HG03442 (cell line): ENCODE measurements around the gene KSR2.
"Not testable (repeated sequence)": the region's sequence is repeated elsewhere in the genome, so short reads cannot be mapped to it uniquely, and the experiment has no call there.

Experiments used
- ATAC-seq: cut with Tn5 transposase; IDR thresholded peaks from one replicate; pipeline ENCODE4 v1.9.1; 2021; ENCODE audit warnings: mild to moderate bottlenecking, moderate library complexity; ENCODE audit not compliant: unreplicated experiment

The KSR2 gene

DNA sequence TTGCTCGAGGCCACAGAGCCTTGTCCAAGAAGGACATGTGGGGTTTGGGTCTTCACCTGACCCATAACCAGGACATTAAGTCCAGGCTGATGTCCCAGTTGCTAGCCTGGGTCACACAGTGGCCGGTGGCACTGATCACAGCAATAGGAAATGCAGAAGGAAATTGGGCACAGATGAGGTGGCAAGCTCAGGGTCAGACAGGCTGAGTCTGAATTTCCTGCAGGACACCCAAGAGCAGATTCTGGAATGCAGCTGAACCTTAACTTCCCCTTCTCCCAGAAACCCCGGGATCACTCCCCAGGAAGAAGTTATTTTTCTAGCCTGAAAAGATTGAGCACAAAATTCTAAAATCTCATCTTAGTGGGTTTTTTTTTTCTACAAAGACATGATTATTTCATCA is 199.9 kb downstream of the KSR2 start:
- ATAC-seq: no peak

DNA sequence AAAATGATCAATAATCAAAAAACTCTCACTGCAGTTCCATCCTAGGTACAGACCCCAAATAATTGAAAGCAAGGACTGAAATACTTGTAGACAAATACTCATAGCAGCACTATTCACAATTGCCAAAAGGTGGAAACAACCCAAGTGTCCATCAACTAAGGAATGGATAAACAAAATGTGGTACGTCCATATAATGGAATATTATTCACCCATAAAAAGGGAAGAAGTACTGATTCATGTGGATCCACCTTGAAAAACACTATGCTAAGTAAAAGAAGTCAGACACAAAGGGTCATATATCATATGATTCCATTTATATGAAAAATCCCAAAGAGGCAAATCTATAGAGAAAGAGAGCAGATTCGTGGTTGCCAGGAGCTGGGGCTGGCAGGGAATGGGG is 202.8 kb downstream of the KSR2 start:
- ATAC-seq: no peak

DNA sequence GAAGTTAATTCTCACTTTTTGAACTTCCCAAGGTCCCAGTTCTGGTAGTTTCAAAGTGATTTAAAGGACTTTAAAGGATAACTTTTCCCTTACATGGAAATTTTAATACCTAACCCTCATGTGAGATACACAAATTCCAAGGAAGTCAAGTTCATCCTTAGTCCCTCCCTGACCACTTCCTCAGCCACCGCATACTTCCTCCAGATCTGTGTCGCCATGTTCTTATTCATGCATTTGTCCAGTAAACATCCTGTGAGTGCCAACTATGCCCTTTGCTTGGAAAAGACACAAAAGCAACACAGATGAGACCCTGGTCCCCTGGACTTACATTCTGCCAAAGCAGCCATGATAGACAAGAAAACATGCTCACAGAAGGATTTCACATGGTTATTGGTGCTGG is 206.6 kb downstream of the KSR2 start:
- no peak for ATAC-seq

DNA sequence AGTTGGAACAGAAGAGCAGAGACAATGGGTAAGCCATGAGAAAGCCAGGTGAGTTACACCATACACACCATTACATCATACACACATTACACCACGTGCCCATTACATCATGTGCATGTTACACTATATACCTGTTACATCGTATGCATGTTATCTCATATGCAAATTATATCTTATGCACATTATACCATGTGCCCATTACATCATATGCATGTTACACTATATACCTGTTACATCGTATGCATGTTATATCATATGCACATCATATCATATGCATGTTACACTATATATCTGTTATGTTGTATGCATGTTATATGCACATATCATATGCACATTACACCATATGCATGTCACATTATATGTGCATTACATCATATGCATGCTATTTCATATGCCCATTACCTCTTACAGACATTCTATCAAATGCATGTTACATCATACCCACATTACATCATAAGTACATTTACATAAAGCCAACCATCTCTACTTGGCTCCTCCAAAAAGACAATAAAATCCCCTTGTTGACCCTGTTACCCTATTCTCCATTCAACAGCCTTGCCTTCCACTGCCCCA is 207.2 kb downstream of the KSR2 start:
- ATAC-seq: no peak

DNA sequence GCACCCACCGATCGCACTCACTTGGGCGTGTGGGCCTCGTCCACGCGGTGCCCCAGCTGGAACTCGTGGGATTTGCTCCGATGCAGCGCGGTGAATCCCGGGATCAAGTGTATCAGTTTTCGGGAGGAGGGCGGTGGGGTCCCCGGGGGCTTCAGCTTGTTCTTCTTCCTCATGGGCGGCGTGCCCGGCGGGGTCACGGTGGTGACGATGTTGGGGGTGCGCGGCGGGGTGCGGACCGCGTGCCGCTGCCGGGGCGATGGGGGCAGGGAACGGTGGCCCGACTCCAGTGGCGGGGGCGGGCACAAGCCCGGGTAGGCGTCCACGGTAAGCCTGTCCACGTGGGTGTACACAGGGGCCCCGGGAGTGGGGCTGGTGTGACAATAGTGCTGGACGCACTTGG is 207.8 kb downstream of the KSR2 start:
- no peak for ATAC-seq

DNA sequence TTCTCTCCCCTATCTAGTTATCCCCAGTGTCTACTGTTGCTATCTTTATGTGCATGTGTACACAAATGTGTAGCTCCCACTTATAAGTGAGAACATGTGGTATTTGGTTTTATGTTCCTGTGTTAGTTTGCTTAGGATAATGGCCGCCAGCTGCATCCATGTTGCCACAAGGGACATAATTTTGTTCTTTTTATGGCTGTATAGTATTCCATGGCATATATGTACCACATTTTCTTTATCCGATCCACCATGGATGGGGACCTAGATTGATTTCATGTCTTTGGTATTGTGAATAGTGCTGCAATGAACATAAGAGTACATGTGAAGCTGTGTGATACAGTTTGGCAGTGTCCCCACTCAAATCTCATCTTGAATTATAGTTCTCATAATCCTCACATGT is 218.1 kb downstream of the KSR2 start:
- ATAC-seq: no peak

DNA sequence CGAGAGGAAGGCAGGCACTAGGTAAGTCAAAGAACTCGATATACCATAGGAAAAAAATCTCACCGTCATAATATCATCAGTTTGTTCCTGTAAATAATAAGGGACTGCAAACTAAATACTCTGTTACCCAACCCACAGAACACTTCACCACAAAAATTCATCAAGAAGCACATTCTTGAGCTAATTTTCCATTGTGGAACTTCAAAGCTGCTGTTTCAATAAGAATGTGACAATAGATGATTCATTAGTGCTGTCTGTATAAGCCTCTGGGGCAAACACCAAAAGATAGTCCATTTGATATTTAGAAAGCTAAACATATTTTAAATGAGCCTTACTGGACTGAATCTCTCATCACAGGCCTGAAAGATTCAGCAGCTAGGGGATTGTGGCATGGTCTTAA is 219.4 kb downstream of the KSR2 start:
- ATAC-seq: no peak

DNA sequence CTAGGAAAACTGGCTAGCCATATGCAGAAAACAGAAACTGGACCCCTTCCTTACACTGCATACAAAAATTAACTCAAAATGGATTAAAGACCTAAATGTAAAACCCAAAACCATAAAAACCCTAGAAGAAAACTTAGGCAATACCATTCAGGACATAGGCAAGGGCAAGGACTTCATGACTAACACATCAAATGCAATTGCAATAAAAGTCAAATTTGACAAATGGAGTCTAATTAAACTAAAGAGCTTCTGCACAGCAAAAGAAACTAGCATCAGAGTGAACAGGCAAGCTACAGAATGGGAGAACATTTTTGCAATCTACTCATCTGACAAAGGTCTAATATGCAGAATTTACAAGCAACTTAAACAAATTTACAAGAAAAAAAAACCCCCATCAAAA is 222.4 kb downstream of the KSR2 start:
- ATAC-seq: not testable (repeated sequence)

DNA sequence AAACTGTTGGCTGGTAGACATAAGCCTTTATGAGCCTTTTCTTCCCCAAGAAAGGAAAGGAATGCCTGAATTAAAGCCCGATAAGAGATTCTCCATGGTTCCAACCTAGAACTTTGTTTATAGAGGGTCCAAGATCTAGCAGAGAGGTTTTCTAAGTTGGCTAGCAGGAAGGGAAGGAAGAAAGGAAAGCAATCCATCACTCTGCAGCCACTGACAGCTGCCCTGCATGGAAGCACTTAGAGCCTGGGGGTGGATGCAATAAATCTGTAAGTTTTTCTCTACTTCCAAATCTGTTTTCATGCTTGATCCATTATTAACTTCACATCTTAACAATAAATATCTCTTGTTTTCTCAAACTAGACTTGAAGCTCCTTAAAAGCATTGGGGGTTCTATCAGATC is 224.4 kb downstream of the KSR2 start:
- ATAC-seq: no peak

DNA sequence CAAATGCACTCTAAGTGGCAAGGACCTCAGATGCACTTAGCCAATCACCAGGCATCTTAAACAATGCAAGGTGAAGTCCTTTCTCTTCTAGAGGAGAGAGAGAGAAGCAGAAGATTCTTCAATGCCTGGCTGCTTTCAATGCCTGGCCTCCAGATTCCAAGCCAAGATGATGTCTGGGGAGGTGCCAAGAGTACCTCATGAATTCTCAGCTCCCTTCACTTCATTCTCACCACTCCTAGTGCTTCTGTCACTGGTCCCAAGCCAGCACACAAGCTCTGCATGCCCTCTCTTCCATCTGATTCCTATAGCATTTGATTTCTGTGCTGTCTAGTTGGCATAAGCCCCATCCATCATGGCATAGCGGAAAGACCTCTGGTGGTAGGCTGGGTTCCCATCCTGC is 225.0 kb downstream of the KSR2 start:
- ATAC-seq: no peak

DNA sequence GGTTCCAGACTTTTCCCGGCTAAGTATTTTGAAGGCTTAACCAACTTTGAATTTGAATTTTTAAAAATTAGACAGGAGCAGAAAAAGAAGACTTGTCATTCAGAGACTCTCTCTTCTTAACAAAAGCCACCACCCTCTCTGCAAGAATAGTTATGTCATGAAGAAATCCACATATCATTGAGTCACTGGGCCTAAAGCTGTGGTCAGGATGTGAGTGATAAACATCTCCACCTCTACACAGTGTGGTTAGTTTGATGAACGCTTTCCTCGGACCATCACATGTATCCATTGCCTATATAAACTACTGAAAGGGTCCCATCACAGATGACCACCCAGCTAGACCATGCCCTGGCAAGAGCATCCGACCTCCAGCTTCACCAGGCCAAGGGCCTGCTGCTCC is 226.1 kb downstream of the KSR2 start:
- ATAC-seq: no peak

DNA sequence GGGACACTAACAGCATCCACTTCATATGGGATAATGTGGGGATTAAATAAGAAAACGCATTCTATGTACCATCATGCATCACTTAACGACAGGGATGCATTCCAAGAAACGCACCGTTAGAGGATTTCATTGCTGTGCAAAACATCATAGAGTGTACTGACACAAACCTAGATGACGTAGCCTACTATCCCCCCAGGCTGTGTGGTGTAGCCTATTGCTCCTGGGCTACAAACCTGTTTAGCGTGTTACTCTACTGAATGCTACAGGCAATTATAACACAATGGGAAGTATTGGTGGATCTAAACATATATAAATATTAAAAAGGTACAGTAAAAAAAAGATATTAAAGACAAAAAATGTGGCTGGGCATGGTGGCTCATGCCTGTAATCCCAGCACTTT is 230.6 kb downstream of the KSR2 start:
- no peak for ATAC-seq

DNA sequence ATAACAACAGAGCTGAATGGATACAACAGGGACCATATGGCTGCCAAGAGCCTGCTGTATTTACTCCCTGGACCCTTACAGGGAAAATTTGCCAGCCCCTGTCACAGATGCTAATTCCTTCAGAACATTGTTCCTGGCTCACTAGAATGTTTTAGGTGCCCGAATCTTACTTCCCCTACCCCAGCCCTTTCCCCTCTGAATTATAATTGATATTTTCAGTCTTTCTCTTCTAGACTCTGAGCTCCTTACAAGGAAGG is 235.3 kb downstream of the KSR2 start:
- ATAC-seq: no peak

DNA sequence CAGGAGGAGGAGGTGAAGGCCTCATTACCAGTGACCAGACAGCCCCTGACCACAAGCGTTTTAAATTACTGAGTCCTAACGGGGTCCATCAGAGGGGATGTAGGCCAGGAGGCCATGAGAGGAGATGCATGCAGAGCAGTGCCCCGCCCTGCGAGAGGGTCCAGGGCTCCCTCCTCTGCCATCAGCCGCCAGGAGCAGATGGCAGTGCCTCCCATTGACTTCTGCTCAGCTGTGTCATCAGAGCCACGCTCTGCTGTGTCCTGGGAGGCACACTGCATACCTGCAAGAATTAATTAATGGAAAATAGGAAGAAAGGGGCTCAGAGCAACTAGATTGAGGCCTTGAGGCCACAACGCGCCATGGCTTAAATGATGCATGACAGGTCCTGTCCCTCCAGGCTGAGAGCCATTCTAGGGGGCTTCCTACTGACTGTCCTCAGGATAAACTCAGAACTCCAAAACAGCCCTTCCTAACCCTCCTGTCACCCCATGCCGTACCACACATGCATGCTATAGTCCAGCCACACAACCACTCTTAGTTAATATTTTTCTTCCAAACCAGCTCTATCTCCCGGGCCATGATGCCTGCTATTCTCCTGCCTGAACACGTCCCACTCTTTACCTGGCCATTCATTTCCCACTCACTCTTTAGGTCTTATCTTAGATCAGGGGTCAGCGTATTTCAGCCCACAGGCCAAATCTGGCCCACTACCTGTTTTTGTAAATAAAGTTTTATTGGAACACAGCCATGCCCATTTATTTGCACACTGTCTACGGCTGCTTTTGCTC is 235.8 kb downstream of the KSR2 start:
- no peak for ATAC-seq

DNA sequence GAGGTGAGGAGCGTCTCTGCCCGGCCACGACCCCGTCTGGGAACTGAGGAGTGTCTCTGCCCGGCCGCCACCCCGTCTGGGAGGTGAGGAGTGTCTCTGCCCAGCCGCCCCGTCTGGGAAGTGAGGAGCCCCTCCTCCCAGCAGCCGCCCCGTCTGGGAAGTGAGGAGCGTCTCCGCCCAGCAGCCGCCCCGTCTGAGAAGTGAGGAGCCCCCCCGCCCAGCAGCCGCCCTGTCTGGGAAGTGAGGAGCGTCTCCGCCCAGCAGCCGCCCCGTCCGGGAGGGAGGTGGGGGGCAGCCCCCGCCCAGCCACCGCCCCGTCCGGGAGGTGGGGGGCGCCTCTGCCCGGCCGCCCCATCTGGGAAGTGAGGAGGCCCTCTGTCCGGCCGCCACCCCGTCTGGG is 237.7 kb downstream of the KSR2 start:
- not testable (repeated sequence) for ATAC-seq

DNA sequence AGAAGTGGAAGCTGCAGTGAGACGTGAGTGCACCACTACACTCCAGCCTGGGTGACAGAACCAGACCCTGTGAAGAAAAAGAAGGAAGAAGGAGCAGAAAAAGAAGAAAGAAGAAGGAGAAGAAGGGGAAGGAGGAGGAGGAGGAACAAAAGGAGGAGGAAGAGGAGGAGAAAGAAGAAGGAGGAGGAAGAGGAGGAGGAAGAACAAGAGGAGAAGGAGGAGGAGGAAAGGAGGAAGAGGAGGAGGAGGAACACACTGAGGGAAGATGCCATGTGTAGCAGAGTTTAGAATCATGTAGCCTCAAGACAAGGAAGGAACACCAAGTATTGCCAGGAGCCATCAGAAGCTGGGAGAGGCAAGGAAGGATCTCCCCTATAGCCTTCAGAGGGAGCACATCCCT is 241.5 kb downstream of the KSR2 start:
- no peak for ATAC-seq

DNA sequence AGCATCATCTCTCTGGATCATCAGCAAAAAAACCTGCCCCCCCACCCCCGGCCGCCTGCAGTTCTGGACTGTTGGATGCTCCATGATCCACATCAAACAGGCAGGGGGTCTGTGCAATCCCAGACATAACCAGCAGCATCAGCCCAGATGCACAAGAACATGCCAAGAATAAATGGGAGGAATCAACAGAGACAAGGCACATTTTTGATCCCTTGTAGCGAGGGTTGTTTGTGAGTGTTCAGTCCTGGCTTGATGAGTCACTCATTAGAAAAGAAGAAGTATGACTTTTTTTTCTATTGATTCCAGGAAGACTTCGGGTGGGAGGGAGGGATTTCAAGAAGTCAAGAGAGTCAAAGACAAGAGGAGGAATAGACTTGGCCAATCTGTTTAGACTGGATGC is 244.2 kb downstream of the KSR2 start:
- no peak for ATAC-seq

DNA sequence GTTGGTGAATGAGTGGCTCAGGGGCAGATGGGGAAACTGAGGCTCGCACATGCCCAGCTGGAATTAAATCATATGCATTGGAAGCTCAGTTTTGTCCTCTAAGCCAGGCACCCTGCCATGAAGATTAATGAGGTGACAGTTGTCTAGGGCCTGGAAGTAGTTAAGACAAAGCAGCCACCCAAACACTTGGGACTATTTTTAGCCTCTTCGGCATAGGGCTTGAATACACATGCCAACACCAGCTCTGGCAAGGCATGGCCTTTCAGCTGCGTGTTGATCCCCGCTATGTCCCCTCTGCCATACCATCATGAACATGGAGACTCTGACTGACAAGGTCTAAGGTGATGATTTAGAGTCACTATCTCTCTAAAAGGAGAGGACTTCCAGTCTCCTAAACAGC is 250.2 kb downstream of the KSR2 start:
- no peak for ATAC-seq

DNA sequence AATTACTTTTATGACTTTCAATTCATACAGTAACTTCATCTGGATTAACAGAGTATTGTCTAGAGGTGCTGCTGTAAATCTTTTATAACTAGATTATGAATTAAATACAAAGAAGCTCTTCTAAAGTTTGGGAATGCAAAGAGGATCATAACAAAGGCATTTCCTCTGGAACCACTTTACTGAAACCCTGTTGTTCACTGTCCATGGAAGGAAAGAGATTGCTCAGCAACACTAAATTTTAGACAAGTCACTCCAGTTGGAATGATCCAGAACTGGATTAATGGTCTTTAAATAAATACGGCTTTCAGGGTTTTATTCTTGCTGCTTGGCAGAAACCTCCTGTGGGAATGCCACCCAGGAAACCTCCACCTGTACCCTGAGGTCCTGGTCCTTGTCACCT is 250.6 kb downstream of the KSR2 start:
- ATAC-seq: no peak

DNA sequence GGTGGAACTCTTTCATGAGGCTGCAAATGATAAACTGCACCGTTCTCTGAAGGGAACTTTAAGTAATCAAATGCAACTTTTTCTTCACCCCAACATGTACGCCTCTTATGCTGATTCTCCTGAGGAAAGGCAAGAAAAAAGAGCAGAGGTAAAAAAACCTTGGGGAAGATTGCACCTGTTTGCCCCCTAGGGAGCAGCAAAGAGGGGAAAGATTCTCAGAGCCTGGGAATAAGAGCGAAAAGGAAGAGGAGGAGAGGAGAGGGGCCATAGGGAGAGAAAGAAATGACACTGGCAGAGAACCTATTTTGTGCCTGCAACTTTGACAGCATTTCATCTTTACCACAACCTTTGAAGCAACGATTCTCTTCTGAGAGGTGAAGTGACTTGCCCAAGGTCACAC is 254.6 kb downstream of the KSR2 start:
- ATAC-seq: no peak

DNA sequence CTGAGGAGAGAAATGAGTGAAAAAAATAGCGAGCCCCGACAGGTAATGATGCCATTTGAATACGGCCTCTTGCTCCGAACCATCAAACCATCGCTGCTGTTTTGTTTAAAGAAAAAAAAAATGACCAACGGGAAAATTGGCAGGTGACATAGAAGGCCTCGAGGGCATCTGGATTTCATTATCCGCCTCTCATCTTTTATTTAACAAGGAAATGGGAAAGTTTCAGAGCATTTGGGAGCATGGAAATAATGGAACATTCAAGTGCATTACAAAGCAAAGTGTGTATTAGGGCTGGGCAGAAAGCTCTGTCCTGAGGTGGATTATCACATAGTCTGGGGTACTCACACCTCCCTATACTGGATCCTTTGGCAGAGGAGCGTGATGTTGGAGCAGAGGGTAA is 258.7 kb downstream of the KSR2 start:
- no peak for ATAC-seq

DNA sequence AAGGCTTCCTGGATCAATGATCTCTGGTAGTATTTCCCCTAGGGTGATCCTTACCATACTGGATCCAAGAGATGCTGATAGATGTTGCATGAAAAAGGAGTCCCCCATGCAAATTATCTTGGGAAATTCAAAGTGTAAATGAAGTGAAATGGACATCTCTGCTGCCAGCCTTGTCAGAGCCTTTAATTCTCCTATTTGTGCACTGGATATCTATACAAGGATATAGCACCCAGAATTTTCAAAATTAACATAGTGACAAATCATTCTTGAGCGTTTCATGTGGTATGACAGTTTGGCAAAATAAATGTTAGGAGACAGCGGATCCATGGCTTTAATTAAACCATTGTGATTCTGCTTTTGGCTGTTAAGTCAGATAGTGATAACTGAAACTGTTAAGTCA is 260.9 kb downstream of the KSR2 start:
- no peak for ATAC-seq

DNA sequence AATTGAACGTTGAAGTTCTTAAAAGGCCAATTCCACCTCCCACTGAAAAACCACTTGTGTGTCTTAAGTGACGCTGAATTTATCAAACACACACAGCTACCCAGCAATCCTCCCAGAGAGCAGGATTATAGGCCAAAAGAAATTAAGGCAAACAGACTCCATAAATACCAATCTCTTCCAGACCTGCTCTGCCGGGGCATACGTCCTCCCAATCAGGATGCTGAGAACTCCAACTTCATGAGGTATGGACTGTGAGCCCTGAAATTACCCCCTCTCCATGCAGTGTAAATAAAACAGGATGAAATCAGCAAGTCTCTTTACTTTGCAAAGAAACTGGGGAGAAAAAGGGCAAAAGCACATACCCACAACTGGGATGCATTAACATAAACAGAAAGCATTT is 265.2 kb downstream of the KSR2 start:
- no peak for ATAC-seq
